Occipital lobe (tissue), 2 donors: ENCODE measurements around the gene HIBCH. TPM values are rescaled to one million over a fixed set of nuclear protein-coding genes. Genes with fewer than 3 reads are reported as not detected.
A peak's percentile ranks its signal among the peaks of the same experiment; 100 is the strongest.
"Not testable (repeated sequence)": the region's sequence is repeated elsewhere in the genome, so short reads cannot be mapped to it uniquely, and the experiment has no call there.

Experiments used
- DNase-seq: peaks from one replicate; lab custom pipeline; 2025; lab: John Stamatoyannopoulos, UW
- total RNA-seq: library from RNA; depleted of rRNA; stranded (reverse); fragments of >200 nt; gene quantifications from one replicate; pipeline ENCODE4 v1.2.3, GENCODE V29; 2014

HIBCH gene
- 19.2 TPM for total RNA-seq

GRCh38 chr2:190319555-190320498, at the start of gene HIBCH:
TSS of gene HIBCH (minus strand) at chr2:190319826. CDS start at chr2:190319750, 76 bp downstream.
- peak; percentile 99 for DNase-seq

- no peak for DNase-seq
Measured at GRCh38 chr2:190367091-190367490, 47.5 kb upstream of the HIBCH start.

GRCh38 chr2:190366248-190366753, 46.7 kb upstream of the HIBCH start:
- DNase-seq = no peak

- no peak for DNase-seq
Measured at GRCh38 chr2:190365499-190366204, 46.0 kb upstream of the HIBCH start.

GRCh38 chr2:190362894-190363293, 43.3 kb upstream of the HIBCH start:
- DNase-seq = no peak

- no peak for DNase-seq
Measured at GRCh38 chr2:190361572-190361971, 41.9 kb upstream of the HIBCH start.

- no peak for DNase-seq
Measured at GRCh38 chr2:190360965-190361364, 41.3 kb upstream of the HIBCH start.

GRCh38 chr2:190360561-190360960, 40.9 kb upstream of the HIBCH start:
- no peak for DNase-seq

- not testable (repeated sequence) for DNase-seq
Measured at GRCh38 chr2:190358655-190359448, 39.2 kb upstream of the HIBCH start.

- no peak for DNase-seq
Measured at GRCh38 chr2:190357600-190357999, 38.0 kb upstream of the HIBCH start.

GRCh38 chr2:190355968-190356644, 36.5 kb upstream of the HIBCH start:
- DNase-seq = no peak

GRCh38 chr2:190354003-190354690, 34.5 kb upstream of the HIBCH start:
- DNase-seq = no peak

GRCh38 chr2:190353537-190353899, 33.9 kb upstream of the HIBCH start:
- no peak for DNase-seq

- peak; percentile 12 for DNase-seq
Measured at GRCh38 chr2:190352668-190353536, 33.3 kb upstream of the HIBCH start.

- DNase-seq = no peak
Measured at GRCh38 chr2:190351955-190352354, 32.3 kb upstream of the HIBCH start.

- DNase-seq = no peak
Measured at GRCh38 chr2:190350371-190350770, 30.7 kb upstream of the HIBCH start.

GRCh38 chr2:190344276-190344827, 24.7 kb upstream of the HIBCH start:
- no peak for DNase-seq

- peak; percentile 55 for DNase-seq
Measured at GRCh38 chr2:190343536-190344275, 24.1 kb upstream of the HIBCH start, which contains the start of gene INPP1. TSS of gene INPP1 (plus strand) at chr2:190343589. CDS start at chr2:190360103, 16,514 bp downstream.
